ENCODE data around the gene ST3GAL6. TPM values are rescaled to one million over a fixed set of nuclear protein-coding genes. Genes with fewer than 3 reads are reported as not detected.

Gene ST3GAL6
- total RNA-seq, 1 experiment from 2014 or later = 67.2 TPM

GRCh38 chr3:98764472-98764884 is 1.3 kb downstream of the ST3GAL6 start:
- Histone ChIP-seq H3K4me1 (peaks cover 12% of the 10 kb centered on the region), H3K36me3 (ENCODE audit: control insufficient read depth, insufficient read depth, low read length) (no peaks in the 10 kb centered on the region; the same call in 1 of the 2 replicates), H3K4me3 (ENCODE audit: low read depth, low read length) (no peak overlapping the region), H3K27me3 (replicated peaks; ENCODE audit: control insufficient read depth, insufficient read depth, low read length) (no peaks in the 10 kb centered on the region), H3K9me3 (no peaks in the 10 kb centered on the region)
- no peak for TF ChIP-seq CTCF (IDR thresholded peaks at IDR 0.05; ENCODE audit: insufficient read depth in 1 of 2, low read depth in 1 of 2, low read length in 1 of 2, severe bottlenecking in 1 of 2, unreplicated experiment in 1 of 2)
- H3K4me1 Mint-ChIP-seq (ENCODE audit: low read depth, unreplicated experiment) = peaks cover 24% of the 10 kb centered on the region
- no peaks in the 10 kb centered on the region for H3K9me3 Mint-ChIP-seq (ENCODE audit: unreplicated experiment)
- H3K27me3 Mint-ChIP-seq (ENCODE audit: insufficient read depth, unreplicated experiment) = no peaks in the 10 kb centered on the region
- ChIA-PET CTCF (interaction anchor here (0.6 to 1.0 kb wide), 2 partner anchors 33 to 184 kb away, joined by 3 read pairs; no protein-coding TSS in a partner anchor), POLR2A (no interaction called here)
- intact Hi-C loops (cut with micrococcal nuclease; ENCODE audit: unreplicated experiment) = no loop called here
- H3K4me3 Mint-ChIP-seq (ENCODE audit: unreplicated experiment) = no peak overlapping the region
- BruUV-seq (replicated peaks) = no TSS peak
- H3K36me3 Mint-ChIP-seq (ENCODE audit: insufficient read depth, unreplicated experiment) = peaks cover 44% of the 10 kb centered on the region
- no peak overlapping the region for H3K27ac Mint-ChIP-seq (ENCODE audit: unreplicated experiment)
- no peak for DNase-seq

DNA sequence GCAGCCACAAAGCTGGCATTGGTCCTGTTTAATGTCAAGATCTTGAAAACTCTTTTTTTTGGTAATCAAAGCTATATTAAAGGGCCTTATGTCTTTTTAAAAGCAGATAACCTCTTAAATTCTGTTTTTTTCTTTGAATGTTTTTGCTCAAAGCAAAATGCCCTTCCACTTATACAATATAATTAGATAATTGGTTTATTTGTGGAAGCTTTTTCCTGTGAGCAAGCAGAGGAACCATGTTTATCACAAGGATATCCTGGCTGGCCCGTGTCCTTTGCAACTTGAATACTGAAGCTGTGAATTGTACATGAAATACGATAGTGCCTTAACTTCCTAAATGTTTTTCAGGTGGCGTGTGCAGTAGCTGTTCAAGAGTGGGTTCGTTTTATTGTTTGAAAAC is 2.6 kb downstream of the ST3GAL6 start:
- DNase-seq = no peak
- ChIA-PET CTCF (no interaction called here), POLR2A (no interaction called here)
- peaks cover 47% of the 10 kb centered on the region for H3K36me3 Mint-ChIP-seq (ENCODE audit: insufficient read depth, unreplicated experiment)
- peaks cover 20% of the 10 kb centered on the region for H3K4me1 Mint-ChIP-seq (ENCODE audit: low read depth, unreplicated experiment)
- no peaks in the 10 kb centered on the region for H3K9me3 Mint-ChIP-seq (ENCODE audit: unreplicated experiment)
- H3K27me3 ChIP-seq (replicated peaks; ENCODE audit: control insufficient read depth, insufficient read depth, low read length) = no peaks in the 10 kb centered on the region
- no peak overlapping the region for H3K4me3 Mint-ChIP-seq (ENCODE audit: unreplicated experiment)
- no peak overlapping the region for H3K27ac Mint-ChIP-seq (ENCODE audit: unreplicated experiment)
- H3K4me3 ChIP-seq (ENCODE audit: low read depth, low read length) = no peak overlapping the region
- H3K9me3 ChIP-seq = no peaks in the 10 kb centered on the region
- BruUV-seq (replicated peaks) = no TSS peak
- H3K27me3 Mint-ChIP-seq (ENCODE audit: insufficient read depth, unreplicated experiment) = no peaks in the 10 kb centered on the region
- intact Hi-C loops (cut with micrococcal nuclease; ENCODE audit: unreplicated experiment) = no loop called here
- H3K4me1 ChIP-seq = peaks cover 12% of the 10 kb centered on the region
- H3K36me3 ChIP-seq (ENCODE audit: control insufficient read depth, insufficient read depth, low read length) = no peaks in the 10 kb centered on the region; the same call in 1 of the 2 replicates
- TF ChIP-seq CTCF (IDR thresholded peaks at IDR 0.05; ENCODE audit: insufficient read depth in 1 of 2, low read depth in 1 of 2, low read length in 1 of 2, severe bottlenecking in 1 of 2, unreplicated experiment in 1 of 2) = no peak

- DNase-seq = no peak
- Mint-ChIP-seq H3K4me1 (ENCODE audit: low read depth, unreplicated experiment) (peaks cover 20% of the 10 kb centered on the region), H3K27me3 (ENCODE audit: insufficient read depth, unreplicated experiment) (no peaks in the 10 kb centered on the region), H3K9me3 (ENCODE audit: unreplicated experiment) (no peaks in the 10 kb centered on the region), H3K27ac (ENCODE audit: unreplicated experiment) (no peak overlapping the region), H3K36me3 (ENCODE audit: insufficient read depth, unreplicated experiment) (peaks cover 45% of the 10 kb centered on the region), H3K4me3 (ENCODE audit: unreplicated experiment) (no peak overlapping the region)
- H3K27me3 ChIP-seq (replicated peaks; ENCODE audit: control insufficient read depth, insufficient read depth, low read length) = no peaks in the 10 kb centered on the region
- no TSS peak for BruUV-seq (replicated peaks)
- H3K4me3 ChIP-seq (ENCODE audit: low read depth, low read length) = no peak overlapping the region
- TF ChIP-seq CTCF (IDR thresholded peaks at IDR 0.05; ENCODE audit: insufficient read depth in 1 of 2, low read depth in 1 of 2, low read length in 1 of 2, severe bottlenecking in 1 of 2, unreplicated experiment in 1 of 2) = no peak
- POLR2A ChIA-PET = no interaction called here
- no peaks in the 10 kb centered on the region; the same call in 1 of the 2 replicates for H3K36me3 ChIP-seq (ENCODE audit: control insufficient read depth, insufficient read depth, low read length)
- no peaks in the 10 kb centered on the region for H3K9me3 ChIP-seq
- intact Hi-C loops (cut with micrococcal nuclease; ENCODE audit: unreplicated experiment) = no loop called here
- CTCF ChIA-PET = no interaction called here
- H3K4me1 ChIP-seq = peaks cover 19% of the 10 kb centered on the region
These were observed 3.8 kb downstream of the ST3GAL6 start for GRCh38 chr3:98766924-98767323.

Measured in Caco-2 (cell line).